ENCODE results near the gene FHIT.

GRCh38 chr3:59777667-59778077 is 1473.6 kb downstream of the FHIT start:
- no peak for TF ChIP-seq POLR2A (IDR thresholded peaks at IDR 0.05)
- TF ChIP-seq CTCF (IDR thresholded peaks at IDR 0.05) = no peak

All from Peyer's patch (tissue), 4 donors.